22Rv1 (cell line): ENCODE data around the gene IGSF21.

Experiments used
- ZFX ChIP-seq: fragments of 450-650 bp; IDR thresholded peaks from 2 replicates; pipeline ENCODE4 v1.6.1; 2017; ENCODE audit warnings: antibody characterized with exemption, borderline replicate concordance
- TF ChIP-seq, protein P1 (sequence below): fragments of 450-650 bp; IDR thresholded peaks from 2 replicates; pipeline ENCODE4 v1.5.1; 2017; ENCODE audit warnings: mild to moderate bottlenecking

DNA sequence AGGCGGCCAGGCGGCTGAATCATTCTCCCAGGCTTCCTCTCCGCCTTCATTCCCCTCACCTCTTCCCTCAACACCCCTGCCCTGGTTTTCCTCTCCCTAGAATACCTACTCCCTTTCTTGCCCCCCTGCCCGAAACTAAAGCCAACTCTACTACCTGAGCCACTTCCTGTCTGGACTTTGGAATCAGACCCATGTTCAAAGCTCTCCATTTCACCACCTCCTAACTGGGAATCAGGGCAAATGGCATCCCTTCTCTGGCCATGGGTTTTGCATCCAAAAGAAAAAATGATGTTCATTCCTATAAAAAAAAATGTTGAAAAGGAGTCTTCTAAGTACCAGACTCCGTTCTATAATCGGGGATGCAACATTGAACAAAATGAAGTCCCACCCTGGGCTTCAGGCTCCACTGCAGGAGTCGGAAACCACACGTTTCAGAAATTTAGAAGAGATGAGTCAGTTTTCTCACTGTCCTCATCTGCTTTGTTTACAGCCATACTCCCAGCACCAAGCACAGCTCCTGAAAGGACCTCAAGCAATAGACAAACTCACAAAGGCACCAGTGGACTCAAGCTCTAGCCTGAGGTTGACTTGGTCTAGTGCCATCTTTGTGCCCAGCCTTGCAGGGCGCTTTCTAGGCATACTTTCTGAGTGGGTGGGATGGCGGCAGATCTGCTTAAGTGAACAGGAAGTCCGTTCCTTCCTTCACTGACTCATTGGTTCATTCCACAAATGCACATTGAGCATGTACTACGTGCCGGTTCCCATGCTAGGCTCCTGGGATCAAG lies 176.2 kb downstream of the IGSF21 start:
- TF ChIP-seq, protein P1, sequence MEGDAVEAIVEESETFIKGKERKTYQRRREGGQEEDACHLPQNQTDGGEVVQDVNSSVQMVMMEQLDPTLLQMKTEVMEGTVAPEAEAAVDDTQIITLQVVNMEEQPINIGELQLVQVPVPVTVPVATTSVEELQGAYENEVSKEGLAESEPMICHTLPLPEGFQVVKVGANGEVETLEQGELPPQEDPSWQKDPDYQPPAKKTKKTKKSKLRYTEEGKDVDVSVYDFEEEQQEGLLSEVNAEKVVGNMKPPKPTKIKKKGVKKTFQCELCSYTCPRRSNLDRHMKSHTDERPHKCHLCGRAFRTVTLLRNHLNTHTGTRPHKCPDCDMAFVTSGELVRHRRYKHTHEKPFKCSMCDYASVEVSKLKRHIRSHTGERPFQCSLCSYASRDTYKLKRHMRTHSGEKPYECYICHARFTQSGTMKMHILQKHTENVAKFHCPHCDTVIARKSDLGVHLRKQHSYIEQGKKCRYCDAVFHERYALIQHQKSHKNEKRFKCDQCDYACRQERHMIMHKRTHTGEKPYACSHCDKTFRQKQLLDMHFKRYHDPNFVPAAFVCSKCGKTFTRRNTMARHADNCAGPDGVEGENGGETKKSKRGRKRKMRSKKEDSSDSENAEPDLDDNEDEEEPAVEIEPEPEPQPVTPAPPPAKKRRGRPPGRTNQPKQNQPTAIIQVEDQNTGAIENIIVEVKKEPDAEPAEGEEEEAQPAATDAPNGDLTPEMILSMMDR, result no peak
- TF ChIP-seq ZFX, result no peak
